HEK293T (cell line): ENCODE data around the gene PUDP.

Experiments
- SP1 ChIP-seq: fragments of 450-650 bp; IDR thresholded peaks from 2 replicates; pipeline ENCODE4 v1.6.1; 2017
- TARDBP ChIP-seq: fragments of 450-650 bp; IDR thresholded peaks from 2 replicates; pipeline ENCODE4 v1.6.1; 2016
- TF ChIP-seq, protein P1 (sequence below): fragments of 450-650 bp; IDR thresholded peaks from 2 replicates; pipeline ENCODE4 v1.6.1; 2016

DNA sequence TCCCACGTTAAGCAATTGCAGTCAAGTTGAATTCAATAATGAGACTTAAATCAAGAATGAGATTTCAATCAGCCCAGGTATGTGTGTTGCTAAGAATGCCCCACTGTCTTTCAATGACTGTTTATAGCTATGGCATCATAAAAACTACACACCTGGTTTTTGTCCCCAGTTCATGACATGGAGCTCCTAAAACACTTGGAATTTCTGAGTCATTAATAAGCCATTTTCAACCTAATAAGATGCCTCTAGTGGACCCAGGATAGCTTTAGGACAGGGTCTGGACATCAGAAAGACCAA, 73.1 kb downstream of the PUDP start:
- TF ChIP-seq SP1 (no peak), TARDBP (no peak)
- TF ChIP-seq, protein P1, sequence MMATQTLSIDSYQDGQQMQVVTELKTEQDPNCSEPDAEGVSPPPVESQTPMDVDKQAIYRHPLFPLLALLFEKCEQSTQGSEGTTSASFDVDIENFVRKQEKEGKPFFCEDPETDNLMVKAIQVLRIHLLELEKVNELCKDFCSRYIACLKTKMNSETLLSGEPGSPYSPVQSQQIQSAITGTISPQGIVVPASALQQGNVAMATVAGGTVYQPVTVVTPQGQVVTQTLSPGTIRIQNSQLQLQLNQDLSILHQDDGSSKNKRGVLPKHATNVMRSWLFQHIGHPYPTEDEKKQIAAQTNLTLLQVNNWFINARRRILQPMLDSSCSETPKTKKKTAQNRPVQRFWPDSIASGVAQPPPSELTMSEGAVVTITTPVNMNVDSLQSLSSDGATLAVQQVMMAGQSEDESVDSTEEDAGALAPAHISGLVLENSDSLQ = no peak
